ENCODE results near the gene ACBD6.

Gene ACBD6

GRCh38 chr1:180489313-180489712, 13.1 kb downstream of the ACBD6 start:
- Histone ChIP-seq H3K27me3 (ENCODE audit: insufficient read depth, poor library complexity, severe bottlenecking) (no peaks in the 10 kb centered on the region), H3K4me3 (replicated peaks; ENCODE audit: insufficient read depth, low read length) (no peak overlapping the region), H3K27ac (replicated peaks) (no peak overlapping the region)
- no peak for TF ChIP-seq GABPA (IDR thresholded peaks at IDR 0.05; ENCODE audit: low read depth)
- TF ChIP-seq SPI1 (IDR thresholded peaks at IDR 0.05; ENCODE audit: borderline replicate concordance, low read depth): no peak
- TF ChIP-seq POLR2AphosphoS5 (IDR thresholded peaks at IDR 0.05; ENCODE audit: low read depth): no peak
- TF ChIP-seq, protein P1, sequence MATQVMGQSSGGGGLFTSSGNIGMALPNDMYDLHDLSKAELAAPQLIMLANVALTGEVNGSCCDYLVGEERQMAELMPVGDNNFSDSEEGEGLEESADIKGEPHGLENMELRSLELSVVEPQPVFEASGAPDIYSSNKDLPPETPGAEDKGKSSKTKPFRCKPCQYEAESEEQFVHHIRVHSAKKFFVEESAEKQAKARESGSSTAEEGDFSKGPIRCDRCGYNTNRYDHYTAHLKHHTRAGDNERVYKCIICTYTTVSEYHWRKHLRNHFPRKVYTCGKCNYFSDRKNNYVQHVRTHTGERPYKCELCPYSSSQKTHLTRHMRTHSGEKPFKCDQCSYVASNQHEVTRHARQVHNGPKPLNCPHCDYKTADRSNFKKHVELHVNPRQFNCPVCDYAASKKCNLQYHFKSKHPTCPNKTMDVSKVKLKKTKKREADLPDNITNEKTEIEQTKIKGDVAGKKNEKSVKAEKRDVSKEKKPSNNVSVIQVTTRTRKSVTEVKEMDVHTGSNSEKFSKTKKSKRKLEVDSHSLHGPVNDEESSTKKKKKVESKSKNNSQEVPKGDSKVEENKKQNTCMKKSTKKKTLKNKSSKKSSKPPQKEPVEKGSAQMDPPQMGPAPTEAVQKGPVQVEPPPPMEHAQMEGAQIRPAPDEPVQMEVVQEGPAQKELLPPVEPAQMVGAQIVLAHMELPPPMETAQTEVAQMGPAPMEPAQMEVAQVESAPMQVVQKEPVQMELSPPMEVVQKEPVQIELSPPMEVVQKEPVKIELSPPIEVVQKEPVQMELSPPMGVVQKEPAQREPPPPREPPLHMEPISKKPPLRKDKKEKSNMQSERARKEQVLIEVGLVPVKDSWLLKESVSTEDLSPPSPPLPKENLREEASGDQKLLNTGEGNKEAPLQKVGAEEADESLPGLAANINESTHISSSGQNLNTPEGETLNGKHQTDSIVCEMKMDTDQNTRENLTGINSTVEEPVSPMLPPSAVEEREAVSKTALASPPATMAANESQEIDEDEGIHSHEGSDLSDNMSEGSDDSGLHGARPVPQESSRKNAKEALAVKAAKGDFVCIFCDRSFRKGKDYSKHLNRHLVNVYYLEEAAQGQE (IDR thresholded peaks at IDR 0.05; ENCODE audit: insufficient replicate concordance, low read depth): no peak
- no peak for TF ChIP-seq CTCF (IDR thresholded peaks at IDR 0.05; ENCODE audit: insufficient read depth, low read length)
- no peak for DNase-seq (ENCODE audit: low read depth in 1 of 2, low spot score in 1 of 2)

- TF ChIP-seq CTCF (IDR thresholded peaks at IDR 0.05; ENCODE audit: insufficient read depth, low read length) (no peak), POLR2AphosphoS5 (IDR thresholded peaks at IDR 0.05; ENCODE audit: low read depth) (no peak), GABPA (IDR thresholded peaks at IDR 0.05; ENCODE audit: low read depth) (no peak), SPI1 (IDR thresholded peaks at IDR 0.05; ENCODE audit: borderline replicate concordance, low read depth) (no peak)
- TF ChIP-seq, protein P1 (IDR thresholded peaks at IDR 0.05; ENCODE audit: insufficient replicate concordance, low read depth): no peak
- no peak for DNase-seq (ENCODE audit: low read depth in 1 of 2, low spot score in 1 of 2)
- H3K27me3 ChIP-seq (ENCODE audit: insufficient read depth, poor library complexity, severe bottlenecking): no peaks in the 10 kb centered on the region
- H3K4me3 ChIP-seq (replicated peaks; ENCODE audit: insufficient read depth, low read length): no peak overlapping the region
- H3K27ac ChIP-seq (replicated peaks): no peak overlapping the region
Measured at GRCh38 chr1:180488661-180489060, 13.7 kb downstream of the ACBD6 start.

GRCh38 chr1:180486092-180486491, 16.3 kb downstream of the ACBD6 start:
- Histone ChIP-seq H3K27ac (replicated peaks) (no peak overlapping the region), H3K27me3 (ENCODE audit: insufficient read depth, poor library complexity, severe bottlenecking) (no peaks in the 10 kb centered on the region), H3K4me3 (replicated peaks; ENCODE audit: insufficient read depth, low read length) (no peak overlapping the region)
- no peak for DNase-seq (ENCODE audit: low read depth in 1 of 2, low spot score in 1 of 2)
- TF ChIP-seq, protein P1 (IDR thresholded peaks at IDR 0.05; ENCODE audit: insufficient replicate concordance, low read depth): no peak

- TF ChIP-seq, protein P1 (IDR thresholded peaks at IDR 0.05; ENCODE audit: insufficient replicate concordance, low read depth): no peak
- TF ChIP-seq CTCF (IDR thresholded peaks at IDR 0.05; ENCODE audit: insufficient read depth, low read length) (no peak), GABPA (IDR thresholded peaks at IDR 0.05; ENCODE audit: low read depth) (no peak), SPI1 (IDR thresholded peaks at IDR 0.05; ENCODE audit: borderline replicate concordance, low read depth) (no peak), POLR2AphosphoS5 (IDR thresholded peaks at IDR 0.05; ENCODE audit: low read depth) (no peak)
- H3K27ac ChIP-seq (replicated peaks): no peak overlapping the region
- H3K4me3 ChIP-seq (replicated peaks; ENCODE audit: insufficient read depth, low read length): no peak overlapping the region
- no peaks in the 10 kb centered on the region for H3K27me3 ChIP-seq (ENCODE audit: insufficient read depth, poor library complexity, severe bottlenecking)
- no peak for DNase-seq (ENCODE audit: low read depth in 1 of 2, low spot score in 1 of 2)
Measured at GRCh38 chr1:180484490-180484889, 17.9 kb downstream of the ACBD6 start.
